ENCODE data around the gene ARMCX6. TPM values are rescaled to one million over a fixed set of nuclear protein-coding genes. Genes with fewer than 3 reads are reported as not detected.
A peak's percentile ranks its signal among the peaks of the same experiment; 100 is the strongest.
"Not testable (repeated sequence)": the region's sequence is repeated elsewhere in the genome, so short reads cannot be mapped to it uniquely, and the experiment has no call there.

ARMCX6 gene
- total RNA-seq, 2 donors from 2014 or later, result 15.8 to 29.8 TPM

DNA sequence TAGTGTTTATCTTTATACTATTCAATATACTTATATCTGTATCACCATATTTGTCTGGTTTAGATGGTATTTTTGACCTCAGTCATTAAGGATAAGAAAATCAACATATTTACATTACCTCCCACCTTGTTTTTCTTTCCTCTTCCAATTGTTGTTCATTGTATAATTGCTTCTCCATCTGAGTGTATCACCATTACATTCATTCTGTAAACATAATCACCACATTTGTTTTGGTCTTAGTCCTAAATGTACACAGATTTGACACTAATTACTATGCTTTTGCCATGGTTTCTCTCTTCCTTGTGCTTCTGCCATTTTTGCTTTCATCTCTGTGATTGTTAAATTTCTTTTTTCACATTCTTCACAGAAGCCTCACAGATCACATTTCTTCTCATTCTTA, 12.7 kb downstream of the ARMCX6 start:
- Histone ChIP-seq H3K9me3 (no peaks in the 10 kb centered on the region), H3K27ac (no peak overlapping the region), H3K27me3 (no peaks in the 10 kb centered on the region), H3K36me3 (no peaks in the 10 kb centered on the region), H3K4me3 (no peak overlapping the region), H3K9ac (ENCODE audit: low read depth in 2 of 2, low read length in 2 of 2) (no peak overlapping the region), H3K4me1 (no peaks in the 10 kb centered on the region)
- TF ChIP-seq, protein P1, sequence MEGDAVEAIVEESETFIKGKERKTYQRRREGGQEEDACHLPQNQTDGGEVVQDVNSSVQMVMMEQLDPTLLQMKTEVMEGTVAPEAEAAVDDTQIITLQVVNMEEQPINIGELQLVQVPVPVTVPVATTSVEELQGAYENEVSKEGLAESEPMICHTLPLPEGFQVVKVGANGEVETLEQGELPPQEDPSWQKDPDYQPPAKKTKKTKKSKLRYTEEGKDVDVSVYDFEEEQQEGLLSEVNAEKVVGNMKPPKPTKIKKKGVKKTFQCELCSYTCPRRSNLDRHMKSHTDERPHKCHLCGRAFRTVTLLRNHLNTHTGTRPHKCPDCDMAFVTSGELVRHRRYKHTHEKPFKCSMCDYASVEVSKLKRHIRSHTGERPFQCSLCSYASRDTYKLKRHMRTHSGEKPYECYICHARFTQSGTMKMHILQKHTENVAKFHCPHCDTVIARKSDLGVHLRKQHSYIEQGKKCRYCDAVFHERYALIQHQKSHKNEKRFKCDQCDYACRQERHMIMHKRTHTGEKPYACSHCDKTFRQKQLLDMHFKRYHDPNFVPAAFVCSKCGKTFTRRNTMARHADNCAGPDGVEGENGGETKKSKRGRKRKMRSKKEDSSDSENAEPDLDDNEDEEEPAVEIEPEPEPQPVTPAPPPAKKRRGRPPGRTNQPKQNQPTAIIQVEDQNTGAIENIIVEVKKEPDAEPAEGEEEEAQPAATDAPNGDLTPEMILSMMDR (IDR thresholded peaks at IDR 0.05), result no peak
- DNase-seq, result no peak
- intact Hi-C loops (cut with DNase I), result no loop called here

DNA sequence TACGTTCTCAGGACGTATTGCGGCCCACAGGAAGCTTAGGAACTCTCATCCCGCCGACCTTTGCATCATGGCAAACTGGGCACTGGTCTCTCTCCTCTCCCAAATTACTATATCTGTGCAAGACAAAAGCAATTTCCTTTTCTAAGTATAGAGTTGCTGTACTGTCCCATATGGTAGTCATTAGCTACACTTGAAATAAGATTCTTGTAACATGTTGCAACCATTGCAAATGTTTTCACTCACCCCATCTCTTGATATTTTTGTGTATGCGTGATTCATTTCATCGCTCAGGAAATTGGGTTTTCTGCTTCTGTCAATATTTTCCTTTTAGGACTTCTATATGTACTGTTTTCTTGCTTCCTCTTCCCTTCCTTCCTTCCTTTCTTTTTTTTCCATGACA, 15.7 kb downstream of the ARMCX6 start:
- H3K27me3 ChIP-seq, result no peaks in the 10 kb centered on the region
- H3K4me1 ChIP-seq, result no peaks in the 10 kb centered on the region
- no peaks in the 10 kb centered on the region for H3K36me3 ChIP-seq
- H3K9me3 ChIP-seq, result no peaks in the 10 kb centered on the region
- intact Hi-C loops (cut with DNase I), result no loop called here
- no peak for DNase-seq
- H3K9ac ChIP-seq (ENCODE audit: low read depth in 2 of 2, low read length in 2 of 2), result no peak overlapping the region
- TF ChIP-seq, protein P1 (IDR thresholded peaks at IDR 0.05), result no peak
- no peak overlapping the region for H3K4me3 ChIP-seq
- no peak overlapping the region for H3K27ac ChIP-seq

DNA sequence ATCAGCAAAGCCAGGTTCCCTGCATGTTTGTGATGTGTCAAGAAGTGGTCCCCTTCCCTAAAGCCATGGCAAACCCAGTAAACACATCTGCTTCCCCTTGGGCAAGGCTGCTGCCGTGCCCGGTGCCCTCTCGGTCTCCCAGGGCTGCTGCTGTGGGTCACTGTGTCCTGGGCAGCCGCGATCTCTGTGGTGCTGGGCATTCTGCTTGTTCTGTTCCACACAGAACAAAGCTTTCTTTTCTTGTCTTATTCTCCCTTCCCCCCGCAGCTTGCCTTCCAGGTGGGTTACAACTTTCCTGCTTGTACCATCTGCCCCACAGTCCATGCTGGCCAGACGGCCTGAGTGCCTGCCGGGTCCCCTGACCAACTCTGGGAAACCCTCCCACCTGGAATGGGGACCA, 18.2 kb downstream of the ARMCX6 start:
- not testable (repeated sequence) for H3K9me3 ChIP-seq; H3K4me3 ChIP-seq; H3K4me1 ChIP-seq; H3K9ac ChIP-seq (ENCODE audit: low read depth in 2 of 2, low read length in 2 of 2); H3K36me3 ChIP-seq; H3K27ac ChIP-seq; H3K27me3 ChIP-seq; DNase-seq
- intact Hi-C loops (cut with DNase I), result loop anchor here (10.0 kb wide), 1 partner anchor 185 kb away; no protein-coding TSS in a partner anchor

DNA sequence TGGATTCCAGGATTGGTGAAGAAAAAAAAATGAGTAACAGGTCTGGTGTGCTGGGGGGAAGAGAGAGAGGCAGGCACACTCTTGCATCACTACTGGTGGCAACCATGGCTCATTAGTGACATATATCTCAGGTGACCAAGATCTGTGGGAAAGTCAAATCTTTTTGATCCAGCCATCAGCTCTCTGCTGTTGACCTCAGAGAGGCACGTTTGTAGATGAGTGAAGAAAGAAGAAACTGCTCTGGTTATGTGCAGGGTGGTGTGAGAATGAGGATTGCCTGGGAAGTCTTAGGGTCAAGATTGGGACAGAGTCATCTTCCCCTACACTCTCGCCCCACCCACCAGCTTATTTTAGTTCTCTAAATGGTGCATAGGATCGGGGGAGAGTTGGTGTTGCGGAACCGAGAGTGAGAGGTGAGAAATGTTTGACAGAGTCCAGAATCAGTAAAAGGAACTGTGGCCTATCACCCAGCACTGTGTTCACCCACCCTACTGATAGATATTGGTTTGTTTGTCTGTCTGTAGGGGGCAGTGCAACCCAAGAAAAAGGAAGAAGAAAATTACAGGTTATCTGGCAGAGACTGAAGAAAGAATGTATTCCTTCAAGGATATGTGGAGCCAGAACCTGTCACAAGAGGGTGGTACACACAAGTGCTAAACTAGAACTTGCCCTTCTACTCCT, 21.9 kb downstream of the ARMCX6 start:
- Histone ChIP-seq H3K27ac (no peak overlapping the region), H3K4me3 (no peak overlapping the region), H3K9ac (ENCODE audit: low read depth in 2 of 2, low read length in 2 of 2) (no peak overlapping the region), H3K36me3 (no peaks in the 10 kb centered on the region), H3K4me1 (no peaks in the 10 kb centered on the region), H3K27me3 (no peaks in the 10 kb centered on the region), H3K9me3 (no peaks in the 10 kb centered on the region)
- peak; percentile 48 for DNase-seq
- intact Hi-C loops (cut with DNase I), result loop anchor here (10.0 kb wide), 1 partner anchor 181 kb away; no protein-coding TSS in a partner anchor
- TF ChIP-seq, protein P1 (IDR thresholded peaks at IDR 0.05), result peak; percentile 39

Other genes starting within 250 kb of the ARMCX6 start
- gene BTK, start 231.8 kb downstream of the ARMCX6 start, total RNA-seq, result 1 to 10 TPM; 1.9 to 3.0 TPM
- 100 to 1,000 TPM; 132 to 184 TPM for gene RPL36A, start 227.0 kb downstream of the ARMCX6 start, total RNA-seq
- gene GLA, start 210.1 kb downstream of the ARMCX6 start, total RNA-seq, result 10 to 100 TPM; 29.9 to 33.9 TPM
- gene HNRNPH2, start 209.8 kb downstream of the ARMCX6 start, total RNA-seq, result 10 to 100 TPM; 61.7 to 72.1 TPM
- gene ARMCX4, start 132.5 kb downstream of the ARMCX6 start, total RNA-seq, result 1 to 10 TPM; 4.1 to 6.3 TPM
- 1 to 10 TPM; 6.8 to 8.7 TPM for gene ARMCX1, start 67.5 kb downstream of the ARMCX6 start, total RNA-seq
- 10 to 100 TPM; 29.4 to 42.5 TPM for gene ARMCX3, start 5.2 kb upstream of the ARMCX6 start, total RNA-seq
- gene ARMCX2, start 41.9 kb upstream of the ARMCX6 start, total RNA-seq, result 10 to 100 TPM in 1 of 2 donors, 1 to 10 TPM in 1; 6.7 to 11.5 TPM

Measured in colonic mucosa (tissue), 4 donors.